Measurements from ENCODE around the gene AP2A2.

AP2A2 gene

GRCh38 chr11:909406-909805 is 16.3 kb upstream of the AP2A2 start:
- H3K9me3 ChIP-seq (replicated peaks in 1 of 2; ENCODE audit: control insufficient read depth in 2 of 2, insufficient read depth in 1 of 2, low read depth in 1 of 2, low read length in 2 of 2), result no peaks in the 10 kb centered on the region
- H3K27ac ChIP-seq (replicated peaks; ENCODE audit: low read length), result no peak overlapping the region
- H3K4me2 ChIP-seq (ENCODE audit: insufficient read depth, low read length, poor library complexity, severe bottlenecking), result no peak overlapping the region
- no peak overlapping the region for H4K91ac ChIP-seq (ENCODE audit: low read depth, low read length, poor library complexity)
- H3K9ac ChIP-seq (ENCODE audit: low read depth, low read length, poor library complexity), result no peak overlapping the region
- peaks cover 8 to 14% of the 10 kb centered on the region in 2 donors for H3K4me1 ChIP-seq (ENCODE audit: control insufficient read depth in 2 of 2, insufficient read depth in 1 of 2, low read depth in 1 of 2, low read length in 2 of 2)
- peaks cover 11 to 16% of the 10 kb centered on the region in 2 donors for H3K36me3 ChIP-seq (replicated peaks in 1 of 2; ENCODE audit: control insufficient read depth in 2 of 2, insufficient read depth in 2 of 2, low read length in 2 of 2)
- H2BK15ac ChIP-seq (ENCODE audit: low read length), result no peak overlapping the region
- H2BK5ac ChIP-seq (ENCODE audit: low read length), result no peak overlapping the region
- H3K27me3 ChIP-seq (ENCODE audit: control insufficient read depth in 3 of 3, insufficient read depth in 3 of 3, low read depth in 1 of 3, low read length in 3 of 3), result no peaks in the 10 kb centered on the region
- no peak overlapping the region for H3K18ac ChIP-seq (ENCODE audit: low read length)
- peak overlapping the region in 1 of 2 donors; percentile 90 for H3K4me3 ChIP-seq (ENCODE audit: low read length in 2 of 2)
- no peak overlapping the region for H3K14ac ChIP-seq (ENCODE audit: low read length)
- no peak overlapping the region for H3K4ac ChIP-seq (ENCODE audit: low read length)
- H3K79me1 ChIP-seq (ENCODE audit: low read depth, low read length), result peaks cover 14% of the 10 kb centered on the region
- no CpG with 5 or more reads among the region's 11 CpGs for WGBS, 2 donors (ENCODE audit: extremely low coverage in 2 of 2, insufficient read length in 2 of 2, insufficient replicate concordance in 1 of 2)
- no peak overlapping the region for H2BK120ac ChIP-seq (ENCODE audit: low read depth, low read length)
- no peak overlapping the region for H4K8ac ChIP-seq (ENCODE audit: low read depth, low read length)
- H3K23ac ChIP-seq (ENCODE audit: low read depth, low read length, poor library complexity), result no peak overlapping the region
- DNase-seq (ENCODE audit: low spot score), result no peak
- H2AFZ ChIP-seq (ENCODE audit: low read length), result no peak overlapping the region
- H2BK12ac ChIP-seq (ENCODE audit: low read length), result no peak overlapping the region
- no peak overlapping the region for H2AK5ac ChIP-seq (ENCODE audit: low read depth, low read length)

GRCh38 chr11:910044-910588 is 15.6 kb upstream of the AP2A2 start:
- peak overlapping the region; percentile 93 for H2AFZ ChIP-seq (ENCODE audit: low read length)
- peak overlapping the region; percentile 98 for H3K23ac ChIP-seq (ENCODE audit: low read depth, low read length, poor library complexity)
- H2BK5ac ChIP-seq (ENCODE audit: low read length), result peak overlapping the region; percentile 96
- no peak overlapping the region for H4K8ac ChIP-seq (ENCODE audit: low read depth, low read length)
- no peak overlapping the region for H4K91ac ChIP-seq (ENCODE audit: low read depth, low read length, poor library complexity)
- H2AK5ac ChIP-seq (ENCODE audit: low read depth, low read length), result peak overlapping the region; percentile 90
- no peak for DNase-seq (ENCODE audit: low spot score)
- H3K4me1 ChIP-seq (ENCODE audit: control insufficient read depth in 2 of 2, insufficient read depth in 1 of 2, low read depth in 1 of 2, low read length in 2 of 2), result peaks cover 8 to 14% of the 10 kb centered on the region in 2 donors
- H3K4me2 ChIP-seq (ENCODE audit: insufficient read depth, low read length, poor library complexity, severe bottlenecking), result peak overlapping the region; percentile 91
- H2BK120ac ChIP-seq (ENCODE audit: low read depth, low read length), result no peak overlapping the region
- no peak overlapping the region for H3K27ac ChIP-seq (replicated peaks; ENCODE audit: low read length)
- H3K79me1 ChIP-seq (ENCODE audit: low read depth, low read length), result peaks cover 14% of the 10 kb centered on the region
- peak overlapping the region; percentile 84 for H2BK12ac ChIP-seq (ENCODE audit: low read length)
- peak overlapping the region; percentile 100 for H3K14ac ChIP-seq (ENCODE audit: low read length)
- peak overlapping the region; percentile 100 for H3K9ac ChIP-seq (ENCODE audit: low read depth, low read length, poor library complexity)
- H3K9me3 ChIP-seq (replicated peaks in 1 of 2; ENCODE audit: control insufficient read depth in 2 of 2, insufficient read depth in 1 of 2, low read depth in 1 of 2, low read length in 2 of 2), result no peaks in the 10 kb centered on the region
- peak overlapping the region; percentile 94 for H3K18ac ChIP-seq (ENCODE audit: low read length)
- no CpG with 5 or more reads among the region's 38 CpGs for WGBS, 2 donors (ENCODE audit: extremely low coverage in 2 of 2, insufficient read length in 2 of 2, insufficient replicate concordance in 1 of 2)
- H3K36me3 ChIP-seq (replicated peaks in 1 of 2; ENCODE audit: control insufficient read depth in 2 of 2, insufficient read depth in 2 of 2, low read length in 2 of 2), result peaks cover 8 to 10% of the 10 kb centered on the region in 2 donors
- H3K4me3 ChIP-seq (ENCODE audit: low read length in 2 of 2), result peak overlapping the region; percentile 90 to 94
- peak overlapping the region; percentile 58 for H2BK15ac ChIP-seq (ENCODE audit: low read length)
- H3K4ac ChIP-seq (ENCODE audit: low read length), result peak overlapping the region; percentile 93
- H3K27me3 ChIP-seq (ENCODE audit: control insufficient read depth in 3 of 3, insufficient read depth in 3 of 3, low read depth in 1 of 3, low read length in 3 of 3), result no peaks in the 10 kb centered on the region

DNA sequence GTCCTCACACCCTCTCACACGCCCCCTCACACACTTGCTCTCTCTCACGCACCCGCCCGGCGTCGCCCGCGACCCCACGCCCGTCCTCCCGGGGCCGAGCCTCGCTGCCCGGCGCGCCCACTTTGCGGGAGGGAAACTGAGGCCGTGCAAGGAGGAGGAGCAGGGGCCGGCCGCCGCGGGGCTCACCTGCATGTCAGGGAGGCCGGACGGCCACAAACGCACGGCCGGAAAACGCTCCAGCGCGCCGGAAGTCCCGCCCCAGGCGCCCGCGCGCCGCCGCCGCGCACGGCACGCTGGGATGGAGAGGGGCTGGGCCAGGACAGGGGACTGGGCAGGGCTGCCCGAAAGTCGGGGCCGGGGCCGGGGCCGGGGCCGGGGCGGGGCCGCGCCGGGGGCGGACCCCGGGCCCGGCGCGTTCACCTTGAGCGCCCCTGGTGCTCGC is 15.1 kb upstream of the AP2A2 start, which contains the start of gene CHID1:
Gene CHID1 (minus strand): TSS at position 222 of the 442 bp plus-strand sequence. CDS start 5,994 bp downstream, outside the sequence.
- H2AK5ac ChIP-seq (ENCODE audit: low read depth, low read length), result peak within 1 kb of the TSS; percentile 96
- DNase-seq (ENCODE audit: low spot score), result peak; percentile 87
- no peaks in the 10 kb centered on the region for H3K27me3 ChIP-seq (ENCODE audit: control insufficient read depth in 3 of 3, insufficient read depth in 3 of 3, low read depth in 1 of 3, low read length in 3 of 3)

More for the DNA sequence above, 15.1 kb upstream of the AP2A2 start, which contains the start of gene CHID1:
- no CpG with 5 or more reads among the region's 59 CpGs for WGBS, 2 donors (ENCODE audit: extremely low coverage in 2 of 2, insufficient read length in 2 of 2, insufficient replicate concordance in 1 of 2)
- Histone ChIP-seq H2BK120ac (ENCODE audit: low read depth, low read length) (peak within 1 kb of the TSS; percentile 94), H3K14ac (ENCODE audit: low read length) (peak within 1 kb of the TSS; percentile 100), H3K4ac (ENCODE audit: low read length) (peak within 1 kb of the TSS; percentile 95), H3K23ac (ENCODE audit: low read depth, low read length, poor library complexity) (peak within 1 kb of the TSS; percentile 98), H3K9ac (ENCODE audit: low read depth, low read length, poor library complexity) (peak within 1 kb of the TSS; percentile 100), H4K8ac (ENCODE audit: low read depth, low read length) (peak within 1 kb of the TSS; percentile 43), H3K4me2 (ENCODE audit: insufficient read depth, low read length, poor library complexity, severe bottlenecking) (peak within 1 kb of the TSS; percentile 91), H2AFZ (ENCODE audit: low read length) (peak within 1 kb of the TSS; percentile 93), H3K36me3 (replicated peaks in 1 of 2; ENCODE audit: control insufficient read depth in 2 of 2, insufficient read depth in 2 of 2, low read length in 2 of 2) (peaks cover 8 to 10% of the 10 kb centered on the region in 2 donors), H3K79me1 (ENCODE audit: low read depth, low read length) (peaks cover 14% of the 10 kb centered on the region), H3K4me1 (ENCODE audit: control insufficient read depth in 2 of 2, insufficient read depth in 1 of 2, low read depth in 1 of 2, low read length in 2 of 2) (peaks cover 8 to 14% of the 10 kb centered on the region in 2 donors), H4K91ac (ENCODE audit: low read depth, low read length, poor library complexity) (peak within 1 kb of the TSS; percentile 94), H3K4me3 (ENCODE audit: low read length in 2 of 2) (peak within 1 kb of the TSS; percentile 90 to 94), H3K9me3 (replicated peaks in 1 of 2; ENCODE audit: control insufficient read depth in 2 of 2, insufficient read depth in 1 of 2, low read depth in 1 of 2, low read length in 2 of 2) (no peaks in the 10 kb centered on the region), H3K18ac (ENCODE audit: low read length) (peak within 1 kb of the TSS; percentile 98), H2BK5ac (ENCODE audit: low read length) (peak within 1 kb of the TSS; percentile 96), H3K27ac (replicated peaks; ENCODE audit: low read length) (peak within 1 kb of the TSS; percentile 92), H2BK15ac (ENCODE audit: low read length) (peak within 1 kb of the TSS; percentile 97), H2BK12ac (ENCODE audit: low read length) (peak within 1 kb of the TSS; percentile 94)
